Calu3 (cell line): ENCODE measurements around the gene SIPA1. TPM values are rescaled to one million over a fixed set of nuclear protein-coding genes. Genes with fewer than 3 reads are reported as not detected.

Source experiments
- BruUV-seq: library from RNA; stranded (reverse); fragments of 400-500 nt; replicated peaks from 2 replicates; lab custom pipeline; 2021; lab: Mats Ljungman, UMichigan
- CTCF ChIA-PET: fragments of 300-600 bp; sonication (Branson Sonifier 250); formaldehyde crosslinking; loops from one replicate; lab custom pipeline; 2022; ENCODE audit warnings: antibody characterized with exemption; lab: Charles Lee
- DNase-seq: peaks from one replicate; pipeline ENCODE4 v3.0.0; 2022
- H3K27ac Mint-ChIP-seq: one replicate; pipeline ENCODE4 v1.8.0; 2022; ENCODE audit warnings: mixed read lengths; ENCODE audit not compliant: unreplicated experiment
- H3K27me3 Mint-ChIP-seq: one replicate; pipeline ENCODE4 v1.8.0; 2022; ENCODE audit warnings: mixed read lengths; ENCODE audit not compliant: unreplicated experiment
- H3K36me3 Mint-ChIP-seq: one replicate; pipeline ENCODE4 v1.8.0; 2022; ENCODE audit warnings: mild to moderate bottlenecking, moderate library complexity, mixed read lengths; ENCODE audit not compliant: insufficient read depth, unreplicated experiment
- H3K4me1 Mint-ChIP-seq: one replicate; pipeline ENCODE4 v1.8.0; 2022; ENCODE audit warnings: mild to moderate bottlenecking, low read depth, mixed read lengths; ENCODE audit not compliant: unreplicated experiment
- H3K4me3 Mint-ChIP-seq: one replicate; pipeline ENCODE4 v1.8.0; 2022; ENCODE audit warnings: mild to moderate bottlenecking, low read depth, moderate library complexity, mixed read lengths; ENCODE audit not compliant: unreplicated experiment
- H3K9me3 Mint-ChIP-seq: one replicate; pipeline ENCODE4 v1.8.0; 2022; ENCODE audit warnings: low read depth, mixed read lengths; ENCODE audit not compliant: unreplicated experiment
- CTCF ChIP-seq: fragments of 200-600 bp; IDR thresholded peaks from one replicate; pipeline ENCODE4 v1.8.0; 2022; ENCODE audit warnings: antibody characterized with exemption; ENCODE audit not compliant: unreplicated experiment
- intact Hi-C: fragments of 100-400 bp; cut with micrococcal nuclease; formaldehyde crosslinking; loops from one replicate; pipeline ENCODE4 v1.10.0; 2022; ENCODE audit not compliant: unreplicated experiment
- microRNA-seq: library from miRNA; unstranded; fragments of <30 nt; microRNA quantifications from one replicate; pipeline ENCODE4 v1.2.0, GENCODE V29; 2022
- total RNA-seq: library from RNA; stranded (reverse); gene quantifications from 2 replicates; pipeline ENCODE4 v1.2.3, GENCODE V29; 2022

SIPA1 gene
- total RNA-seq, 1 experiment from 2014 or later, result 41.3 TPM

- H3K36me3 Mint-ChIP-seq, result no peaks in the 10 kb centered on the region
Measured at GRCh38 chr11:65699306-65699705, 61.4 kb downstream of the SIPA1 start.

GRCh38 chr11:65700399-65700798 is 62.5 kb downstream of the SIPA1 start:
- Mint-ChIP-seq H3K4me3 (no peak overlapping the region), H3K27ac (no peak overlapping the region), H3K4me1 (peaks cover 8% of the 10 kb centered on the region), H3K36me3 (no peaks in the 10 kb centered on the region), H3K27me3 (peaks cover 33% of the 10 kb centered on the region), H3K9me3 (no peaks in the 10 kb centered on the region)
- CTCF ChIA-PET, result interaction anchor here (0.6 kb wide), 1 partner anchor 107 kb away, joined by 4 read pairs; no protein-coding TSS in a partner anchor
- no peak for TF ChIP-seq CTCF
- intact Hi-C loops, result no loop called here
- no peak for DNase-seq
- no TSS peak for BruUV-seq

More at GRCh38 chr11:65699306-65699705, 61.4 kb downstream of the SIPA1 start:
- no TSS peak for BruUV-seq
- Mint-ChIP-seq H3K9me3 (no peaks in the 10 kb centered on the region), H3K4me1 (peaks cover 13% of the 10 kb centered on the region), H3K4me3 (no peak overlapping the region), H3K27me3 (peaks cover 33% of the 10 kb centered on the region), H3K27ac (no peak overlapping the region)
- intact Hi-C loops, result no loop called here
- TF ChIP-seq CTCF, result no peak
- CTCF ChIA-PET, result no interaction called here
- no peak for DNase-seq

Small RNA genes within 50 kb of the gene (microRNA-seq; reads per million reads assigned to microRNA genes)
- gene MIR4489 (not detected), gene MIR4690 (not detected)

Other genes with a start within 250 kb of the SIPA1 start
- gene NEAT1, start 215.3 kb upstream of the SIPA1 start, total RNA-seq, result 605 and 821 TPM in 2 replicates
- gene MALAT1, start 139.1 kb upstream of the SIPA1 start, total RNA-seq, result 8,437 and 9,950 TPM in 2 replicates
- 47.8 and 53.6 TPM in 2 replicates for gene SCYL1, start 113.0 kb upstream of the SIPA1 start, total RNA-seq
- 166 and 169 TPM in 2 replicates for gene LTBP3, start 79.7 kb upstream of the SIPA1 start, total RNA-seq
- gene ZNRD2, start 67.6 kb upstream of the SIPA1 start, total RNA-seq, result 40.7 and 45.3 TPM in 2 replicates
- gene FAM89B, start 65.6 kb upstream of the SIPA1 start, total RNA-seq, result 29.8 and 30.6 TPM in 2 replicates
- gene EHBP1L1, start 62.0 kb upstream of the SIPA1 start, total RNA-seq, result 73.7 and 81.0 TPM in 2 replicates
- 1.2 and 1.4 TPM in 2 replicates for gene KCNK7, start 42.3 kb upstream of the SIPA1 start, total RNA-seq
- 86.3 and 91.4 TPM in 2 replicates for gene MAP3K11, start 23.9 kb upstream of the SIPA1 start, total RNA-seq
- gene PCNX3, start 22.3 kb upstream of the SIPA1 start, total RNA-seq, result 72.8 and 77.4 TPM in 2 replicates
- 76.4 and 79.6 TPM in 2 replicates for gene RELA, start 24.8 kb downstream of the SIPA1 start, total RNA-seq
- 50.9 and 51.0 TPM in 2 replicates for gene KAT5, start 74.2 kb downstream of the SIPA1 start, total RNA-seq
- 26.2 and 28.2 TPM in 2 replicates for gene RNASEH2C, start 82.7 kb downstream of the SIPA1 start, total RNA-seq
- 18.5 and 21.9 TPM in 2 replicates for gene AP5B1, start 142.9 kb downstream of the SIPA1 start, total RNA-seq
- gene OVOL1, start 149.0 kb downstream of the SIPA1 start, total RNA-seq, result 12.7 and 15.2 TPM in 2 replicates
- not detected in 2 replicates for gene SNX32, start 195.9 kb downstream of the SIPA1 start, total RNA-seq
- gene CFL1, start 220.1 kb downstream of the SIPA1 start, total RNA-seq, result 955 and 963 TPM in 2 replicates
- 50.8 and 67.6 TPM in 2 replicates for gene MUS81, start 222.3 kb downstream of the SIPA1 start, total RNA-seq
- 3.4 and 3.8 TPM in 2 replicates for gene EFEMP2, start 234.7 kb downstream of the SIPA1 start, total RNA-seq
- not detected in 2 replicates for gene CTSW, start 241.7 kb downstream of the SIPA1 start, total RNA-seq